IPS-NIHi11 (cell line): ENCODE measurements around the gene LRRK2.
"Not testable (repeated sequence)": the region's sequence is repeated elsewhere in the genome, so short reads cannot be mapped to it uniquely, and the experiment has no call there.

Experiments used
- DNase-seq: peaks from one replicate; pipeline ENCODE4 v3.0.0; 2012; ENCODE audit warnings: mixed read lengths, low spot score

The LRRK2 gene

GRCh38 chr12:40248585-40249297, 23.9 kb downstream of the LRRK2 start:
- DNase-seq, result no peak

GRCh38 chr12:40250652-40251051, 25.9 kb downstream of the LRRK2 start:
- DNase-seq, result not testable (repeated sequence)

GRCh38 chr12:40253936-40254335, 29.1 kb downstream of the LRRK2 start:
- DNase-seq, result no peak

- no peak for DNase-seq
Measured at GRCh38 chr12:40254455-40255085, 29.8 kb downstream of the LRRK2 start.

- no peak for DNase-seq
Measured at GRCh38 chr12:40258371-40258770, 33.6 kb downstream of the LRRK2 start.

- DNase-seq, result no peak
Measured at GRCh38 chr12:40261937-40262336, 37.1 kb downstream of the LRRK2 start.

GRCh38 chr12:40262657-40263056, 37.9 kb downstream of the LRRK2 start:
- DNase-seq, result no peak

- DNase-seq, result no peak
Measured at GRCh38 chr12:40263616-40264409, 39.0 kb downstream of the LRRK2 start.

GRCh38 chr12:40271981-40272664, 47.3 kb downstream of the LRRK2 start:
- no peak for DNase-seq

GRCh38 chr12:40281791-40282364, 57.1 kb downstream of the LRRK2 start:
- DNase-seq, result no peak

GRCh38 chr12:40286583-40286982, 61.8 kb downstream of the LRRK2 start:
- no peak for DNase-seq

GRCh38 chr12:40287369-40287975, 62.7 kb downstream of the LRRK2 start:
- DNase-seq, result no peak

- no peak for DNase-seq
Measured at GRCh38 chr12:40292788-40293429, 68.1 kb downstream of the LRRK2 start.

GRCh38 chr12:40298341-40298740, 73.5 kb downstream of the LRRK2 start:
- no peak for DNase-seq

GRCh38 chr12:40300490-40300889, 75.7 kb downstream of the LRRK2 start:
- no peak for DNase-seq

GRCh38 chr12:40309001-40309400, 84.2 kb downstream of the LRRK2 start:
- DNase-seq, result no peak

- no peak for DNase-seq
Measured at GRCh38 chr12:40310211-40310610, 85.4 kb downstream of the LRRK2 start.

- no peak for DNase-seq
Measured at GRCh38 chr12:40312196-40312595, 87.4 kb downstream of the LRRK2 start.

GRCh38 chr12:40312982-40313576, 88.3 kb downstream of the LRRK2 start:
- DNase-seq, result no peak

GRCh38 chr12:40313928-40314327, 89.1 kb downstream of the LRRK2 start:
- DNase-seq, result no peak

- no peak for DNase-seq
Measured at GRCh38 chr12:40314927-40315326, 90.1 kb downstream of the LRRK2 start.
